ENCODE measurements around the gene QPCTL.
"Not testable (repeated sequence)": the region's sequence is repeated elsewhere in the genome, so short reads cannot be mapped to it uniquely, and the experiment has no call there.

The QPCTL gene

GRCh38 chr19:45717131-45717982 lies 24.9 kb downstream of the QPCTL start:
- peak; percentile 93 to 98 (median 97) for DNase-seq (ENCODE audit: low read depth in 3 of 3)

- no peak for DNase-seq (ENCODE audit: low read depth in 3 of 3)
Observed at GRCh38 chr19:45717983-45718650, 25.7 kb downstream of the QPCTL start.

DNA sequence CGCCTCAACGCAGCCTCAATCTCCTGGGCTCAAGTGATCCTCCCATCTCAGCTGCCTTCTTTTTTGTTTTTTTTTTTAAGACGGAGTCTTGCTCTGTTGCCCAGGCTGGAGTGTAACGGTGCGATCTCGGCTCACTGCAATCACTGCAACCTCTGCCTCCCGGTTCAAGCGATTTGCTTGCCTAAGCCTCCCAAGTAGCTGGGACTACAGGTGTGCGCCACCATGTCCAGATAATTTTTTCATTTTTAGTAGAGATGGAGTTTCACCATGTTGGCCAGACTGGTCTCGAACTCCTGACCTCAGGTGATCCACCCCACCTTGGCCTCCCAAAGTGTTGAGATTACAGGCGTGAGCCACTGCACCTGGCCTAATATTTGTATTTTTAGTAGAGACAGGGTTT lies 27.6 kb downstream of the QPCTL start:
- not testable (repeated sequence) for DNase-seq (ENCODE audit: low read depth in 3 of 3)

DNA sequence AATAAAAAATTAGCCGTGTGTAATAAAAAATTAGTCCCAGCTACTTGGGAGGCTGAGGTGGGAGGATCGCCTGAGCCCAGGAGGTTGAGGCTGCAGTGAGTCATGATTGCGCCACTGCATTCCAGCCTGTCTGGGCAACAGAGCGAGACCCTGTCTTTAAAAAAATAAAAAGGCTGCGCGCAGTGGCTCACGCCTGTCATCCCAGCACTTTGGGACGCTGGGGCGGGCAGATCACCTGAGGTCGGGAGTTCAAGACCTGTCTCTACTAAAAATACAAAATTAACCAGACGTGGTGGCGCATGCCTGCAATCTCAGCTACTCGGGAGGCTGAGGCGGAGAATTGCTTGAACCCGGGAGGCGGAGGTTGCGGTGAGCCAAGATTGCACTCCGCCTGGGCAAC lies 36.2 kb downstream of the QPCTL start:
- DNase-seq (ENCODE audit: low read depth in 3 of 3): not testable (repeated sequence)

DNA sequence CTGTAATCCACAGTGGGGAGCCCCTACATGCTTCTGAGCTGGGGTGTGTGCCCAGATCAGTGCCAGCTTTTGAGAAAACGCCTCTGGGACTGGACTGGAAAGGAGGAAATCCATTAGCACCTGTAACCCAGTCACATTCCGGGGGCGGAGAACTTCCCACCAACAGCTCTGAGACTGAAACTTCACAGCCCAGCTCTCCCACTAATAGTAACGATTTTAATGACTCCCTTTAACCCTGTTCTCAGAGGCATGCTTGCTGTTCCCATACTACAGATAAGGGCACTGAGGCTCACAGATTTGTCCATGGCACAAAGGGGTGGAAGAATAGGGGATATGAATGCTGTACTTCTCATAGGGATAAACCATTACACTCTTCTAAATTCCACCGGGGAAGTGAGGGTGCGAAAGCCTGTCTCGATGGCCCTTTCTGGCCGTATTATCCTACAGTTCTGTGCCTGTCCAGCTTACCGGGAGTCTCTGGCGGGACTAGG lies 37.4 kb downstream of the QPCTL start:
- no peak for DNase-seq (ENCODE audit: low read depth in 3 of 3)

- peak; percentile 88 to 94 (median 88) for DNase-seq (ENCODE audit: low read depth in 3 of 3)
Observed at GRCh38 chr19:45730368-45731288, 38.2 kb downstream of the QPCTL start, which contains the start of gene FBXO46. FBXO46 (minus strand) TSS chr19:45730896; CDS start chr19:45713495, 17,401 bp downstream.

DNA sequence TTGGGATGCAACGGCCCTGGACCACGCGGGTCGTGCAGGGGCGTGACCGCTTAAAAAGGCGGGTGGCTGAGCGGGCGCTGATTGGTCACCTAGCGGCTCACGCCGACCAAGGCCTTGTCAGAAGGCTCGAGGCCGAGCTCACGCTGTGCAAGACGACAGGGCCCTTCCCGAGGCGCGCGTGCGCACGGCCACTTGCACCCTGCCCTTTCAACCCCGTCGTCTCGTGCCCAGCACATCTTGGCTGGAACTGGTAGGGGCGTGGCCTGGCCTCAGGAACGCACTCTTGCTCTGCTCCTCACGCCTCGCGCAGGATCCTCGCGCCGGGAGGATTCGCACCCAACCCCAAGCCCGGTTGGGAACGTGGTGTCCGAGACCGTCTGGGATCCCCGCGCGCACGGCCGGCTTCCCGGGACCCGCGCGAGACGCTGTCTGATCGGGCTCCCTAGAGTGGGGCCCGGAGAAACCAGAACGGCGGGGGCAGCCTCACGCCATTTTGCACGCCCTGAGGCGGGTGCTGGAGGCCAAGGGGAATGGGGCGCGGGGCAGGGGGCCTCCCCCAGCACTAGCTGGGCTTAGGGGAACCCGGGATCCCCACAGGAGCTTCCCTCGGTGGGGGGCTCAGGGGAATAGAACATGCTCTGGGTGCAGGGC lies 40.8 kb downstream of the QPCTL start, which contains the start of gene MEIOSIN:
MEIOSIN (plus strand) TSS at position 280 of the 651 bp plus-strand sequence. CDS start 1,938 bp downstream, outside the sequence.
- no peak for DNase-seq (ENCODE audit: low read depth in 3 of 3)

DNA sequence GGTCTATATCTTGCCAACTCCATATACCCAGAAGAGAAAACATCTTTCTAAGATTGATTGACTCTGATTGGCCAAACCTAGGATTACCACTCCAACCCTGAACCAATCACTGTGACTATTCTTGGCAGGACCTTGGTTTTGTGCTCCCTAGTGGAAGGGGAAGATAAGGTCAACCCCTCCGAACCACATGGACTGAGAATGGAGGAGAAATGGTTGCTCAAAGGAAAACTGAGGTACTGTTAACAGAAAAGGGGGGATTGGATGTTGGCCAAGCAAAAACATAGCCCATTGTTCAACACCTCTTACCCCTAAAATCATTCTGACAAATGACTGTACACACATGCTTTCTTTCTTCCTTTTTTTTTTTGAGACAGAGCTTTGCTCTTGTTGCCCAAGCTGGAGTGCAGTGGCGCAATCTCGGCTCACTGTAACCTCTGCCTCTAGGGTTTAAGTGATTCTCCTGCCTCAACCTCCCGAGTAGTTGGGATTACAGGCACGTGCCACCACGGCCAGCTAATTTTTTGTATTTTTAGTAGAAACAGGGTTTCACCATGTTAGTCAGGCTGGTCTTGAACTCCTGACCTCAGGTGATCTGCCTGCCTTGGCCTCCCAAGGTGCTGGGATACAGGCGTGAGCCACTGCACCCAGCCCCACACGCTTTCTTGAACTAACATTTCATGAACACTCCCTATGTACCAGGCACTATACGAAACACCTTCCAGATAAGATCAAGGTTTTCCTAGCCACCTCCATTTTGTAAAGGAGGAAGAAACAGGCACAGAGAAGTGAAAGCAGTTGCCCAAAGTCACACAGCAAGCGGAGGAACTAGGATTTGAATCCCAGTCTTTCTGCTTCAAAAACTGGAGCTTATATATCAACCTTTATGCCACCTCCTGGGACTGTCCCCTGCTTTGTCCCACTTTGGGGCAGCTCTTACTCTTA lies 47.3 kb downstream of the QPCTL start:
- DNase-seq (ENCODE audit: low read depth in 3 of 3): no peak

DNA sequence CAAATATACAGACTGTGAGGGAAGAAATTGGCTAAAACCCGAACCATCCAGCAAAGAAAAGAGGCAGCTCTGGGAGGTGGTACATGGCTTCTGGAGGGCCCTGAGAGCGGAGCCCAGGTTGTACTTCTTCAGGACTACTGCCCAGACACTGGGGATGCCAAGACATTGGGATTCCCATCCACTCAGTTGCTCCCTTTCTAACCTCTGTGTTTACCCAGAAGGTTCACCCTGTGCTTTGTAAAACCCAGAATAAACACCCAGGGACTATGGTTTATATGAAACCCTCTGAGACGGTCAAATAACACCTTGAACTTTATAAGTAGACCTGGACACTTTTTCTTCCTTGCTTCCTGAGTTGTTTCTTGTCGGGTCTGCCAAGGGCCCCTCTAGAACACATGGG lies 50.5 kb downstream of the QPCTL start:
- no peak for DNase-seq (ENCODE audit: low read depth in 3 of 3)

DNA sequence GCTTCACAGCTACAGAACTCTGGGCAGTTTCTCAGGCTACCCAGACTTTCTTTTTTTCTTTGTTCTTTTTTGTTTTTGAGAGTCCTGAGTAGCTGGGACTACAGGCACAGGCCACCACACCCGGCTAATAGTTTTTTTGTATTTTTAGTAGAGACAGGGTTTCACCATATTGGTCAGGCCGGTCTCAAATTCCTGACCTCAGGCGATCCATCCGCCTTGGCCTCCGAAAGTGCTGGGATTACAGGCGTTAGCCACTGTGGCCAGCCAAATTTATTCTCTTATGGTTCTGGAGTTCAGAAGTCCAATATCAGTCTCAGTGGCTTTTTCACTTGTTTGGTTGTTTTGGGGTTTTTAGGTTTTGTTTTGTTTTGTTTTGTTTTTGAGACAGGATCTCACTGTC lies 53.1 kb downstream of the QPCTL start:
- DNase-seq (ENCODE audit: low read depth in 3 of 3): no peak

- no peak for DNase-seq (ENCODE audit: low read depth in 3 of 3)
Observed at GRCh38 chr19:45746866-45747265, 54.4 kb downstream of the QPCTL start.

DNA sequence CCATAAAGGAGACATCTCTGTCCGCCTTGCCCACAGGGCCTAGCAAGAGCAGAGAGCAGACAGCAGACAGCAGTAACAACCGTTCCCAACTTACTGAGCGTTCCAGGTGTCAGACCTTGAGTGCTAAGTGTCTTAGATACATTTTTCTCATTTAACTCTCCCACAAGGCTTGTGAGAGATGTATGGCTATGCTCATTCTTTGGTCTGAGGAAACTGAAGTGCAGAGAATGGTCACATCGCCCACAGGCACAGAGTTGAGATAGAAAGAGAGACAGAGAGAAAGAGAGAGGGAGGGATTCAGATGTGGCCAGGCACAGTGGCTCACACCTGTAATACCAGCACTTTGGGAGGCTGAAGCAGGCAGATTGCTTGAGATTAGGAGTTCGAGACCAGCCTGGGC lies 55.0 kb downstream of the QPCTL start:
- no peak for DNase-seq (ENCODE audit: low read depth in 3 of 3)

- not testable (repeated sequence) for DNase-seq (ENCODE audit: low read depth in 3 of 3)
Observed at GRCh38 chr19:45751483-45751882, 59.0 kb downstream of the QPCTL start.

- no peak for DNase-seq (ENCODE audit: low read depth in 3 of 3)
Observed at GRCh38 chr19:45752639-45753038, 60.2 kb downstream of the QPCTL start.

DNA sequence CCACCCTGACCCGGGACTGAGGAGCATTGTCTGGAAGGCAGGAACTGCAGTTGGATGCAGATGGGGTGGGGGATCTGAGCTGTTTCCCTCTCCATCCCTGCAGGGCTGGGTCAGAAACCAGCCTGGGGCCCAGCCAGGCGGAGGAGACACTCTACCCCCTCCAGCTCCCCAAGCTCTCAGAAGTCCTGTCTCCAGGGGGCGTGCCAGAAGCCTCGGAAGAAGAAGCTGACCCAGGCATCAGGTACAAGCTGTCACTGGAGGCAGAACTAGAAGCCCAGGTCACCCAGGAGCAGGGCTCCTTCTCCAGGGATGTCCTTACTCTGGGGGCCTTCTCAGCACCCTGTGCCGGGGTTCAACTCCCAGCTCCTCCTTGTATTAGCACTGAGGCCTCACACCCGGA lies 61.1 kb downstream of the QPCTL start:
- DNase-seq (ENCODE audit: low read depth in 3 of 3): no peak
